C1 segment of cervical spinal cord (tissue), 14 donors: Measurements from ENCODE around the gene SIX3.

ENCODE experiments used
- DNase-seq, 14 donors: peaks; one replicate each; lab custom pipeline; 2025; lab: John Stamatoyannopoulos, UW

Gene SIX3

GRCh38 chr2:44981714-44982108 is 40.2 kb downstream of the SIX3 start:
- DNase-seq, result peak in 10 of 14 donors; percentile 1 to 56 (median 28)

- DNase-seq, result no peak
These were observed 42.5 kb downstream of the SIX3 start for GRCh38 chr2:44983836-44984604.

GRCh38 chr2:44989176-44989575 is 47.7 kb downstream of the SIX3 start:
- DNase-seq, result no peak

DNA sequence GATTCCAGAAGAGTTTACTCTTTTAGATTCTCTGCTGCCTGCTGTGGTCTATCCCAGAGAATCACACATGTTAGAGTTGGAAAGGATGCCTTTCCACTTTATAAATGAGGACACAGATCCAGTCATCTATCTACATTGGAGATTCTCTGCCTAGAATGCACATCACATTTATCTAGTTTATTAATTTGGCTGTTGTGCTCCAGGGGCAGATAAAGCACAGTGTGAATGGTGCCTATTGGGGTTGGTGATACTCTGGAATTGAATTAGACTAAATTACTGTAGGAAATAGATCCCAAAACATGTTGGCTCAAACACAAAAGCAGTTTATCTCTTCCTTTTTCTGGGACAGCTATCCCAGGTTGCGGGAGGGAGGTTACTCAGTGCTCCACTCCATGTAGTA is 52.9 kb downstream of the SIX3 start:
- DNase-seq, result no peak
